GM06990 (cell line): ENCODE measurements around the gene HOPX.
"Not testable (repeated sequence)": the region's sequence is repeated elsewhere in the genome, so short reads cannot be mapped to it uniquely, and the experiment has no call there.

Experiments used
- DNase-seq: peaks from one replicate; pipeline ENCODE4 v3.0.0-alpha.2; 2011; ENCODE audit not compliant: insufficient read length; ENCODE audit errors: extremely low read depth
- H3K27me3 ChIP-seq: replicated peaks from 2 replicates; pipeline ENCODE4 v1.6.0; 2011; ENCODE audit warnings: low read length; ENCODE audit not compliant: control insufficient read depth, insufficient read depth
- H3K36me3 ChIP-seq: 2 replicates; pipeline ENCODE4 v1.5.1; 2011; ENCODE audit warnings: low read length; ENCODE audit not compliant: control insufficient read depth, insufficient read depth
- H3K4me3 ChIP-seq: replicated peaks from 2 replicates; pipeline ENCODE4 v1.5.1; 2011; ENCODE audit warnings: low read depth, mild to moderate bottlenecking, control low read depth, low read length
- TF ChIP-seq, protein P1 (sequence below): IDR thresholded peaks from 2 replicates; pipeline ENCODE4 v1.5.1; 2011; ENCODE audit warnings: low read length, control low read depth, mild to moderate bottlenecking, inconsistent platforms; ENCODE audit not compliant: insufficient read depth, poor library complexity, severe bottlenecking

Gene HOPX

DNA sequence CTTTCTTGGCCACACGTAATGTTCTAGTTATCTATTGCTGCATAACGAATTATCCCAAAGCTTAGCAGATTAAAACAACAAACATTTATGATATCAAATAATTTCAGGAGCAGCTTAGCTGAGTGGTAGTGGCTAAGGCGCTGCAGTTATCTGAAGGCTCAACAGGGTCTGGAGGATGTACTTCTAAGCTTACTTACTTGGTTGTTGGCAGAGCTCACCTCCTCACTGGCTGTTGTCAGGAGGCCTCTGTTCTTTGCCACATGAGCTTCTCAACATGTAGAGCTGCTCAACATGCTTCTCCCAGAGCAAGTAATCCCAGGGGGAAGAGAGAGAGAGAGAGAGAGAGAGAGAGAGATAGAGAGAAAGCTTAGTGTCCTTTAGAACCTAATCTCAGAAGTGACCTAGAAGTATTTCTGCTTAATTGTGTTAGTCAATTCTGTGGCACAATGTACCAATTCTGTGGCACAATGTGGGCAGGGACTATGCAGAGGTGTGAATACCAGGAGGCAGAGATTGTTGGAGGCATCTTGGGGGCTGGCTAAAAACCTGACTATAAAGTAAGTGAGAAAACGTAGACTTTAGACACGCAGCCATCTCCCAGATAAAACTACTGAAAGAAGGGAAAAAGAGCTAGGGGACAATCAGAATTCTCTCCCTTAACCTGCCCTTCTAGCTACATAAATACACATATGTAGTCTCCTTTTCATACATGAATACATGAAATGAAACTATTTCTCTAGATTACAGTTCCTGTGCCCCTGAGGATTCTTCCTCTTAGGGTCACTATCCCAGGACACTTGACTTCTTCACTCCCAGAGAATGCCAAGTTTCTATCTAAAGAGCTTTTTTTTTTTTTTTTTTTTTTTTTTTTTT lies 40.2 kb downstream of the HOPX start:
- DNase-seq = no peak
- no peak overlapping the region for H3K4me3 ChIP-seq
- H3K36me3 ChIP-seq = no peaks in the 10 kb centered on the region
- TF ChIP-seq, protein P1, sequence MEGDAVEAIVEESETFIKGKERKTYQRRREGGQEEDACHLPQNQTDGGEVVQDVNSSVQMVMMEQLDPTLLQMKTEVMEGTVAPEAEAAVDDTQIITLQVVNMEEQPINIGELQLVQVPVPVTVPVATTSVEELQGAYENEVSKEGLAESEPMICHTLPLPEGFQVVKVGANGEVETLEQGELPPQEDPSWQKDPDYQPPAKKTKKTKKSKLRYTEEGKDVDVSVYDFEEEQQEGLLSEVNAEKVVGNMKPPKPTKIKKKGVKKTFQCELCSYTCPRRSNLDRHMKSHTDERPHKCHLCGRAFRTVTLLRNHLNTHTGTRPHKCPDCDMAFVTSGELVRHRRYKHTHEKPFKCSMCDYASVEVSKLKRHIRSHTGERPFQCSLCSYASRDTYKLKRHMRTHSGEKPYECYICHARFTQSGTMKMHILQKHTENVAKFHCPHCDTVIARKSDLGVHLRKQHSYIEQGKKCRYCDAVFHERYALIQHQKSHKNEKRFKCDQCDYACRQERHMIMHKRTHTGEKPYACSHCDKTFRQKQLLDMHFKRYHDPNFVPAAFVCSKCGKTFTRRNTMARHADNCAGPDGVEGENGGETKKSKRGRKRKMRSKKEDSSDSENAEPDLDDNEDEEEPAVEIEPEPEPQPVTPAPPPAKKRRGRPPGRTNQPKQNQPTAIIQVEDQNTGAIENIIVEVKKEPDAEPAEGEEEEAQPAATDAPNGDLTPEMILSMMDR = no peak
- peaks cover 3% of the 10 kb centered on the region for H3K27me3 ChIP-seq

DNA sequence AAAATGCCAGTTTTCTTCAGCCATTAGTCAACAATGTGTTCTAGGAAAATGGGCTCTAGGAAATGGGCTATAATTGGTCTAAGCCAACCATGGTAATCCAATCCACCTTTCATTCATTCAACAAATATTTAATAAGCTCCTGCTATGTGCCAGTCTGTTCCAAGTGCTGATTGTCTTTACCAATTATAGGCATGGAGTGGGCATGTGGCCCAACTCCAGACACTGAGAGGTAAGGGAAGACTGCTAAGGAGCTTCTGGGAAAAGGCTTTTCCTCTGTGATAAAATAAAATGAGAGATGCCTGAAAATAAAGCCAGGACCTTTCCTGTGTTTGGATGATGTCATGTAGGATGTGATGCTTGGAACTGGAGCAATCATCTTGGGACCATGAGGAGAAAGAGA lies 43.3 kb downstream of the HOPX start:
- peaks cover 3% of the 10 kb centered on the region; the same call in 1 of the 2 replicates for H3K27me3 ChIP-seq
- TF ChIP-seq, protein P1 = no peak
- DNase-seq = no peak

DNA sequence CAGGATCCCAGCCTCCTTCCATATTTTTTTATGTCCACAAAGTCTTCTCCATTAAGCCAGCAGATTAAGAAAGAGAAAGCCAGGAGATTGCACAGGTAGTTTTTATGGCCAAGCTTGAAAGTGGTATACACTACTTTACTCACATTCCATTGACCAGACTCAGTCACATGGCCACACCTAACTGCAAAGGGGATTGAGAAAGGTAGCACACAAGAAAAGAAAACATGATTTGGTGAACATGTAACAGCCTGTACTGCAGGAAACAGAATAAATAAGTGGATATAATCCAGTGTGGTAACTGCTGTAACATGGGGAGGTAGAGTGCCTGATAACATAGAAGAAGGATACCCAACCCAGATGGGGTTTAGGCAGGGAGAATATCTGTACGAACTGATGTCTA lies 43.9 kb downstream of the HOPX start:
- no peak for DNase-seq
- peaks cover 3% of the 10 kb centered on the region; the same call in 1 of the 2 replicates for H3K27me3 ChIP-seq
- H3K36me3 ChIP-seq = no peaks in the 10 kb centered on the region
- TF ChIP-seq, protein P1 = no peak
- H3K4me3 ChIP-seq = no peak overlapping the region

More for the DNA sequence above, 43.3 kb downstream of the HOPX start:
- H3K36me3 ChIP-seq = no peaks in the 10 kb centered on the region
- H3K4me3 ChIP-seq = no peak overlapping the region

DNA sequence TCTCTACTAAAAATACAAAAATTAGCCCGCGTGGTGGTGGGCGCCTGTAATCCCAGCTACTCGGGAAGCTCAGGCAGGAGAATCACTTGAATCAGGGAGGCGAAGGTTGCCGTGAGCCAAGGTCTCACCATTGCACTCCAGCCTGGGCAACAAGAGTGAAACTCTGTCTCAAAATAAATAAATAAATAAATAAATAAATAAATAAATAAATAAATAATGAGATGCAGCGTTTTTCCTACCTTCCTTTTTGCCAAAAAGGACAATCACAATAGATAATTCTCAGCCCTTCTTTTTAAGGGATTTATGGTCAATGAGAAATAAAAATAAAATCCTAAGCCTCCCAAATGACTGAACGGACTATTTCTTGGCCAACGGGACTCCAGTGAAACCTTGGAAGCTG lies 46.1 kb downstream of the HOPX start:
- DNase-seq, H3K4me3 ChIP-seq, H3K36me3 ChIP-seq, H3K27me3 ChIP-seq: not testable (repeated sequence)

DNA sequence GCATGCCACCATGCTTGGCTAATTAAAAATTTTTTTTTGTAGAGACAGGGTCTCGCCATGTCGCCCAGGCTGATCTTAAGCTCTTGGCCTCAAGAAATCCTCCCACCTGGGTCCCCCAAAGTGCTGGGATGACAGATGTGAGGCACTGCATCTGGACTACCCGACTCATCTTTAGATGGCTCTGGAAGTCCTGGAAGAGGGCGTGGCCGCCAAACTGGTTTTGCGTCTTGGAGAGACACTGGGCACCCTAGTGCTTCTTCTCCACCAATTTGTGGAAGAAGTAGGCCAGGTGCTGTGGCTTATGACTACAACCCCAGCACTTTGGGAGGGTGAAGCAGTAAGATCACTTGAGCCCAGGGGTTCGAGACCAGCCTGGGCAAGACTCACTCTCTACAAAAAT lies 47.6 kb downstream of the HOPX start:
- DNase-seq = no peak
- no peaks in the 10 kb centered on the region for H3K36me3 ChIP-seq

More for the DNA sequence above, 47.6 kb downstream of the HOPX start:
- H3K4me3 ChIP-seq = no peak overlapping the region
- H3K27me3 ChIP-seq = no peaks in the 10 kb centered on the region; the same call in 1 of the 2 replicates
- TF ChIP-seq, protein P1 = no peak
